ENCODE results near the gene RPTOR. TPM values are rescaled to one million over a fixed set of nuclear protein-coding genes. Genes with fewer than 3 reads are reported as not detected.

Gene RPTOR
- total and polyA plus RNA-seq, 2 donors (not counting 1 experiment from before 2014, with no cell fraction given), result 6.7 to 22.8 TPM

GRCh38 chr17:80786470-80786869 lies 241.8 kb downstream of the RPTOR start:
- Histone ChIP-seq H2AFZ (ENCODE audit: low read length) (no peak overlapping the region), H3K9ac (ENCODE audit: insufficient read depth, low read length) (no peak overlapping the region), H3K4me3 (replicated peaks in 1 of 4; ENCODE audit: control extremely low read depth in 1 of 4, insufficient read depth in 1 of 4, low read depth in 3 of 4, low read length in 4 of 4) (no peak overlapping the region), H3K27ac (ENCODE audit: insufficient read depth, low read length) (no peak overlapping the region), H3K27me3 (ENCODE audit: control insufficient read depth, insufficient read depth, low read length) (no peaks in the 10 kb centered on the region), H3K4me2 (ENCODE audit: extremely low read depth, insufficient read depth, low read length) (no peak overlapping the region), H3K9me3 (ENCODE audit: control insufficient read depth, insufficient read depth, low read depth, low read length) (no peaks in the 10 kb centered on the region), H3K4me1 (ENCODE audit: control insufficient read depth, extremely low read depth, insufficient read depth, low read length) (peaks cover 25% of the 10 kb centered on the region), H3K36me3 (ENCODE audit: control insufficient read depth, insufficient read depth, low read length) (no peaks in the 10 kb centered on the region), H4K20me1 (ENCODE audit: control insufficient read depth, extremely low read depth, insufficient read depth, low read length) (no peaks in the 10 kb centered on the region), H3K79me2 (ENCODE audit: control insufficient read depth, insufficient read depth, low read length) (peaks cover 5% of the 10 kb centered on the region)
- DNase-seq (ENCODE audit: low read depth in 2 of 2), result peak in 1 of 2 donors; percentile 8
- no peak for TF ChIP-seq EZH2 (IDR thresholded peaks at IDR 0.05; ENCODE audit: low read length, missing control alignments)
- no peak for TF ChIP-seq CTCF (conservative IDR thresholded peaks at IDR 0.05 in 1 of 2, IDR thresholded peaks at IDR 0.05 in 1 of 2; ENCODE audit: low read depth in 1 of 2, low read length in 2 of 2)

DNA sequence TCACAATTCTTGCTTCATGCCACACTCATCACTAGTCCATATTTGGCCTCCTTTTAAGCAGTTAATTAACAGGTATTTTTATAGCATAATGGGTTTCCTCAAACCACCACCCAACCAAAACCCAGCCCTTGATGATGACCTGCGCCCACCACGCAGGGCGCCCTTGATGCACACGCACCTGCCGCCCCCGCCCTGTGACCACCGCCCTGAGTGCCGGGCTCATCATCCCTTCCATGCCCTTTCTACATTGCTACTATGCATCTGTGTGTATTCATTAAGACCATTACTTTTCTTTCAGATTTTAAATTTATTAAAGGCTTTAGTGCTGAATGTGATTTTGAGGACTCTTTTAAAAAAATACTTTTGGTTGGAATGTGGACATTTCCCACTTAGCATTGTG lies 242.2 kb downstream of the RPTOR start:
- H2AFZ ChIP-seq (ENCODE audit: low read length), result no peak overlapping the region
- no peaks in the 10 kb centered on the region for H3K27me3 ChIP-seq (ENCODE audit: control insufficient read depth, insufficient read depth, low read length)
- peaks cover 5% of the 10 kb centered on the region for H3K79me2 ChIP-seq (ENCODE audit: control insufficient read depth, insufficient read depth, low read length)
- H3K4me1 ChIP-seq (ENCODE audit: control insufficient read depth, extremely low read depth, insufficient read depth, low read length), result peaks cover 29% of the 10 kb centered on the region
- H3K36me3 ChIP-seq (ENCODE audit: control insufficient read depth, insufficient read depth, low read length), result no peaks in the 10 kb centered on the region
- DNase-seq (ENCODE audit: low read depth in 2 of 2), result no peak
- no peak overlapping the region for H3K4me2 ChIP-seq (ENCODE audit: extremely low read depth, insufficient read depth, low read length)
- no peak overlapping the region for H3K27ac ChIP-seq (ENCODE audit: insufficient read depth, low read length)
- TF ChIP-seq CTCF (conservative IDR thresholded peaks at IDR 0.05 in 1 of 2, IDR thresholded peaks at IDR 0.05 in 1 of 2; ENCODE audit: low read depth in 1 of 2, low read length in 2 of 2) (no peak), EZH2 (IDR thresholded peaks at IDR 0.05; ENCODE audit: low read length, missing control alignments) (no peak)
- H4K20me1 ChIP-seq (ENCODE audit: control insufficient read depth, extremely low read depth, insufficient read depth, low read length), result no peaks in the 10 kb centered on the region
- no peak overlapping the region for H3K4me3 ChIP-seq (replicated peaks in 1 of 4; ENCODE audit: control extremely low read depth in 1 of 4, insufficient read depth in 1 of 4, low read depth in 3 of 4, low read length in 4 of 4)
- no peaks in the 10 kb centered on the region for H3K9me3 ChIP-seq (ENCODE audit: control insufficient read depth, insufficient read depth, low read depth, low read length)
- no peak overlapping the region for H3K9ac ChIP-seq (ENCODE audit: insufficient read depth, low read length)

GRCh38 chr17:80787881-80788280 lies 243.2 kb downstream of the RPTOR start:
- Histone ChIP-seq H3K27ac (ENCODE audit: insufficient read depth, low read length) (no peak overlapping the region), H2AFZ (ENCODE audit: low read length) (no peak overlapping the region), H3K27me3 (ENCODE audit: control insufficient read depth, insufficient read depth, low read length) (no peaks in the 10 kb centered on the region), H3K79me2 (ENCODE audit: control insufficient read depth, insufficient read depth, low read length) (peaks cover 5% of the 10 kb centered on the region), H3K9ac (ENCODE audit: insufficient read depth, low read length) (no peak overlapping the region), H3K4me3 (replicated peaks in 1 of 4; ENCODE audit: control extremely low read depth in 1 of 4, insufficient read depth in 1 of 4, low read depth in 3 of 4, low read length in 4 of 4) (no peak overlapping the region), H3K4me1 (ENCODE audit: control insufficient read depth, extremely low read depth, insufficient read depth, low read length) (peaks cover 33% of the 10 kb centered on the region), H3K9me3 (ENCODE audit: control insufficient read depth, insufficient read depth, low read depth, low read length) (no peaks in the 10 kb centered on the region), H3K36me3 (ENCODE audit: control insufficient read depth, insufficient read depth, low read length) (no peaks in the 10 kb centered on the region), H4K20me1 (ENCODE audit: control insufficient read depth, extremely low read depth, insufficient read depth, low read length) (no peaks in the 10 kb centered on the region), H3K4me2 (ENCODE audit: extremely low read depth, insufficient read depth, low read length) (no peak overlapping the region)
- no peak for DNase-seq (ENCODE audit: low read depth in 2 of 2)
- TF ChIP-seq CTCF (conservative IDR thresholded peaks at IDR 0.05 in 1 of 2, IDR thresholded peaks at IDR 0.05 in 1 of 2; ENCODE audit: low read depth in 1 of 2, low read length in 2 of 2), result no peak
- no peak for TF ChIP-seq EZH2 (IDR thresholded peaks at IDR 0.05; ENCODE audit: low read length, missing control alignments)
